HAP-1 (cell line): ENCODE results near the gene FUT2.
"Not testable (repeated sequence)": the region's sequence is repeated elsewhere in the genome, so short reads cannot be mapped to it uniquely, and the experiment has no call there.

Experiments used
- DNase-seq, 2 experiments: peaks; one replicate each; pipeline ENCODE4 v3.0.0-alpha.2; 2016 to 2020; ENCODE audit warnings: low spot score in 2 of 2
- H3K27me3 ChIP-seq: fragments of 250-450 bp; sonication (Bioruptor Pico); 2 replicates; pipeline ENCODE4 v1.5.1; 2020; ENCODE audit warnings: low read depth, mild to moderate bottlenecking, moderate library complexity
- H3K36me3 ChIP-seq: fragments of 250-450 bp; sonication (Bioruptor Pico); replicated peaks from 2 replicates; pipeline ENCODE4 v1.5.1; 2020; ENCODE audit warnings: mild to moderate bottlenecking
- H3K4me1 ChIP-seq: fragments of 250-450 bp; sonication (Bioruptor Pico); 2 replicates; pipeline ENCODE4 v1.5.1; 2020; ENCODE audit warnings: mild to moderate bottlenecking
- H3K4me3 ChIP-seq: fragments of 250-450 bp; sonication (Bioruptor Pico); 2 replicates; pipeline ENCODE4 v1.5.1; 2020; ENCODE audit warnings: mild to moderate bottlenecking, moderate library complexity
- H3K9me3 ChIP-seq: fragments of 250-450 bp; sonication (Bioruptor Pico); 2 replicates; pipeline ENCODE4 v1.5.1; 2020; ENCODE audit warnings: mild to moderate bottlenecking, moderate library complexity
- in situ Hi-C: fragments of 300-500 bp; cut with MboI; formaldehyde crosslinking; loops from 3 replicates; pipeline ENCODE4 v1.14.3; 2020; ENCODE audit warnings: low sequenced_read_pairs, inconsistent platforms, mixed read lengths

The FUT2 gene

GRCh38 chr19:48718106-48718505, 22.3 kb downstream of the FUT2 start:
- H3K36me3 ChIP-seq, H3K9me3 ChIP-seq, H3K4me3 ChIP-seq, in situ Hi-C loops, DNase-seq, H3K27me3 ChIP-seq: not testable (repeated sequence)
- peaks cover 18% of the 10 kb centered on the region for H3K4me1 ChIP-seq

GRCh38 chr19:48718711-48719231, 23.0 kb downstream of the FUT2 start:
- no peaks in the 10 kb centered on the region; the same call in 1 of the 2 replicates for H3K36me3 ChIP-seq
- peaks cover 15% of the 10 kb centered on the region for H3K4me1 ChIP-seq
- peak in 1 of 2 experiments; percentile 31 for DNase-seq
- in situ Hi-C loops, result no loop called here
- no peaks in the 10 kb centered on the region for H3K27me3 ChIP-seq
- H3K4me3 ChIP-seq, result no peak overlapping the region
- no peaks in the 10 kb centered on the region; the same call in 1 of the 2 replicates for H3K9me3 ChIP-seq

- DNase-seq, result peak in 1 of 2 experiments; percentile 21
- H3K4me3 ChIP-seq, result peak within 1 kb of the TSS; percentile 56
- in situ Hi-C loops, result no loop called here
- no peaks in the 10 kb centered on the region for H3K27me3 ChIP-seq
- H3K36me3 ChIP-seq, result no peaks in the 10 kb centered on the region
- H3K4me1 ChIP-seq, result peaks cover 15% of the 10 kb centered on the region
- no peaks in the 10 kb centered on the region; the same call in 1 of the 2 replicates for H3K9me3 ChIP-seq
Measured at GRCh38 chr19:48719263-48720171, 23.7 kb downstream of the FUT2 start, which contains the start of gene MAMSTR. TSS of gene MAMSTR (minus strand) at chr19:48719725. CDS start at chr19:48719031, 694 bp downstream.

- H3K4me3 ChIP-seq, result peak overlapping the region; percentile 56
- peaks cover 13% of the 10 kb centered on the region for H3K4me1 ChIP-seq
- in situ Hi-C loops, result no loop called here
- H3K9me3 ChIP-seq, result no peaks in the 10 kb centered on the region
- H3K36me3 ChIP-seq, result no peaks in the 10 kb centered on the region
- no peaks in the 10 kb centered on the region for H3K27me3 ChIP-seq
- DNase-seq, result no peak
Measured at GRCh38 chr19:48720251-48720612, 24.5 kb downstream of the FUT2 start.

DNA sequence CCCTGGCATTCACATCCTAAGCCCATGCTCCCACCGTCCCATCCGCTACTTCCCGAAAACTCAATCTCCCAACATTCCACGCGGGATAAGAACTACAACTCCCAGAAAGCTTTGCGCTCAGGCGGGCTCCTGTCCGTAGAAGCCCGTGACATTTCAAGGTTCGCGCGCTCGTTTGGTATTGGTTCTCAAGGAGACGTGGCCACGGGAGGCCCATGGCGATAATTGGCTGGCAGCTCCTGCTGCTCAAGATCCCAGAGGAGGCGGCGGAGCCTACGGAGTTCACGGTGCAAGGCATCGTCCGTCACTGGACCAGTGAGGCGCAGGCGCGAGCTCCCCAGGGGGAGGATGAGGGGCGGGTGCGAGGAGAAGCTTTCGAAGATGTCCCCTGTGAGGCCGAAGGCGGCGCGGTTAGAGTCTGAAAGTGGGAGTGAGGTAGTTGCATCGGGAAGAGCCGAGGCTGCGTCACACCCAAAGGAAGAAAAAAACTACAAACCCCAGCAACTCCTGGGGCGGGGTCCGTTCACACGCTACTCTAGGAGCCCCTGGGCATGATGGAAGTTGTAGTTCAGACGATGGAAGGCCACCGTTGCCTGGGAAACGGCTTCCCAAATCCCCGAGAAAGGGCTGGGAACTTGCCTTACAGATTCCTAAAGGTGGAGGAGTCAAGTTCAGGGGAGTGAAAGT, 25.0 kb downstream of the FUT2 start:
- H3K4me1 ChIP-seq, result peaks cover 15% of the 10 kb centered on the region
- H3K9me3 ChIP-seq, result no peaks in the 10 kb centered on the region
- DNase-seq, result peak; percentile 98 to 99
- peak overlapping the region; percentile 56 for H3K4me3 ChIP-seq
- H3K27me3 ChIP-seq, result no peaks in the 10 kb centered on the region
- H3K36me3 ChIP-seq, result no peaks in the 10 kb centered on the region
- in situ Hi-C loops, result no loop called here

- no peaks in the 10 kb centered on the region for H3K36me3 ChIP-seq
- H3K27me3 ChIP-seq, result no peaks in the 10 kb centered on the region
- no peak for DNase-seq
- in situ Hi-C loops, result no loop called here
- peaks cover 15% of the 10 kb centered on the region for H3K4me1 ChIP-seq
- H3K9me3 ChIP-seq, result no peaks in the 10 kb centered on the region
- H3K4me3 ChIP-seq, result no peak overlapping the region
Measured at GRCh38 chr19:48722196-48722708, 26.5 kb downstream of the FUT2 start.

- no peak overlapping the region for H3K4me3 ChIP-seq
Measured at GRCh38 chr19:48724796-48725753, 29.3 kb downstream of the FUT2 start.

GRCh38 chr19:48726556-48726955, 30.8 kb downstream of the FUT2 start:
- Histone ChIP-seq H3K27me3 (no peaks in the 10 kb centered on the region), H3K36me3 (no peaks in the 10 kb centered on the region), H3K9me3 (no peaks in the 10 kb centered on the region), H3K4me3 (no peak overlapping the region), H3K4me1 (peaks cover 9% of the 10 kb centered on the region)
- in situ Hi-C loops, result no loop called here
- no peak for DNase-seq

More at GRCh38 chr19:48724796-48725753, 29.3 kb downstream of the FUT2 start:
- H3K27me3 ChIP-seq, result no peaks in the 10 kb centered on the region
- peak; percentile 87 to 89 for DNase-seq
- no peaks in the 10 kb centered on the region for H3K36me3 ChIP-seq
- in situ Hi-C loops, result no loop called here
- H3K9me3 ChIP-seq, result no peaks in the 10 kb centered on the region
- H3K4me1 ChIP-seq, result peaks cover 13% of the 10 kb centered on the region

DNA sequence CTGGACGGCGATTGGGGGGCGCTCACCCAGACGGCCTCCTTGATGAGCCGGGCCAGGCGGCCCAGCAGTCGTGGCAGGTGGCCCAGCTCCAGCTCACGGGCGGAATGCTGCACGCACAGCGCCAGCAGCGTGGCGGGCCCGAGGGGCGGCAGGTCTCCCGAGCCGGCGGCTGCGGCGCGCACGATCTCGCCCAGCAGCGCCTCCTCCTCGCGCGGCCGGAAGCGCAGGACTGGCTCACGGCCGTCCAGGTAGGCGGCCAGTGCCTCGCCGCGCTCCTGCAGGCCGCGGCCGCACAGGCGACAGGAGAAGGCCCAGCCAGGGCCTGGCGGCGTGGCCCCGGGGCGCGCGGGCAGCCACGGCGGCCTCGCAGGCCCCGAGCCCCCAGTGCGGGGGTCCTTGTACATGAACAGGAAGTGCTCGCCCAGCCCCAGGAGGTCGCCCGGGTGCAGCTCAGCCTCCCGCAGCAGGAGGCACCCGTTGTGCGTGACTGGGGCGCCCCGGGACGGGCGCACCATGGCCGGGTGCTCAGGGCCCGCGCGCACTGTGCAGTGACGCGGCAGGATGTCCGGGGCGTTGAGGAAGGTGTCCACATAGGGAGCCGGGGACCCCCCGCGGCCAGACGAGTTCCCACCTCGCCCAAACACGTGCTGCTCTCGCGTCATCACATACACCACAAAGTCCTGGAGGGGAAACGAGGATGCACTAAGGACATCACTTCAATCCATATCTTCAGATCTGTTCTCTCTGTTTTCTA, 33.3 kb downstream of the FUT2 start:
- Histone ChIP-seq H3K9me3 (no peaks in the 10 kb centered on the region), H3K4me1 (peaks cover 9% of the 10 kb centered on the region), H3K4me3 (no peak overlapping the region), H3K27me3 (no peaks in the 10 kb centered on the region), H3K36me3 (no peaks in the 10 kb centered on the region)
- DNase-seq, result no peak
- in situ Hi-C loops, result no loop called here

- H3K4me3 ChIP-seq, result no peak overlapping the region
- in situ Hi-C loops, result no loop called here
- H3K36me3 ChIP-seq, result no peaks in the 10 kb centered on the region
- no peaks in the 10 kb centered on the region for H3K4me1 ChIP-seq
- no peaks in the 10 kb centered on the region for H3K9me3 ChIP-seq
- H3K27me3 ChIP-seq, result no peaks in the 10 kb centered on the region
- DNase-seq, result no peak
Measured at GRCh38 chr19:48731452-48731851, 35.7 kb downstream of the FUT2 start.

GRCh38 chr19:48734625-48735024, 38.9 kb downstream of the FUT2 start:
- no peaks in the 10 kb centered on the region for H3K36me3 ChIP-seq
- H3K27me3 ChIP-seq, result no peaks in the 10 kb centered on the region
- no peak for DNase-seq
- H3K9me3 ChIP-seq, result no peaks in the 10 kb centered on the region; the same call in 1 of the 2 replicates
- in situ Hi-C loops, result no loop called here
- H3K4me3 ChIP-seq, result no peak overlapping the region
- H3K4me1 ChIP-seq, result peaks cover 9% of the 10 kb centered on the region

DNA sequence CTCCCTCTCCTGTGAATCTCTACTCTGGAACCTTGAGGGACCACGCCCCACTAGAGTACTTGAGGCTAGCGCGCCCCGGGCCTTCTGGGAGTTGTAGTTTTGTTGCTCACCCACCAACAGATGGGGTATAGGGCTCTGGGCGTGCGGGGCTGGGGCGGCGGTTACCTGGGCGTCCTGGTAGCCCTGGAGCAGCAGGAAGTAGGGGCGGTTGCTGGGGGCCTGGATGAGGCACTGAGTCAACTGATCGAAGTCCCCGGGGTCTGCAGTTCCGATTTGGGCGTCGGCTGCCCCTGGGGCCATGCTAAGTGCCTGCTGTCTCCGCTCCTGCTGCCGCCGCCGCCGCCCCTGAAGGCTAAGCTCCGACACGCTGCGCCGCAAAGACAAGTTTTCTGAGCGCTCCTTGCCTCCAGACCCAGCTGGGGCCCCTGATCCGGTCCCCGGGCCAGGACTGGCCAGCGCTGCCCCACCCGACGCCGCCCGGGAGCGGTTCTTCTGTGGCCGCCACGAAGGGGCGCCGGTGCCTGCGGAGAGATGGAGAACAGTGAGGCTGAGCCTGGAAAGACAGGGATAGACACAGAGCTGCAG, 39.4 kb downstream of the FUT2 start:
- Histone ChIP-seq H3K4me3 (no peak overlapping the region), H3K27me3 (no peaks in the 10 kb centered on the region), H3K36me3 (no peaks in the 10 kb centered on the region), H3K4me1 (peaks cover 9% of the 10 kb centered on the region), H3K9me3 (no peaks in the 10 kb centered on the region; the same call in 1 of the 2 replicates)
- in situ Hi-C loops, result no loop called here
- peak in 1 of 2 experiments; percentile 29 for DNase-seq
